NAMALWA (cell line): ENCODE measurements around the gene KYNU.
"Not testable (repeated sequence)": the region's sequence is repeated elsewhere in the genome, so short reads cannot be mapped to it uniquely, and the experiment has no call there.

Experiments
- DNase-seq: peaks from one replicate; pipeline ENCODE4 v3.0.0-alpha.2; 2015; ENCODE audit warnings: low spot score

The KYNU gene

DNA sequence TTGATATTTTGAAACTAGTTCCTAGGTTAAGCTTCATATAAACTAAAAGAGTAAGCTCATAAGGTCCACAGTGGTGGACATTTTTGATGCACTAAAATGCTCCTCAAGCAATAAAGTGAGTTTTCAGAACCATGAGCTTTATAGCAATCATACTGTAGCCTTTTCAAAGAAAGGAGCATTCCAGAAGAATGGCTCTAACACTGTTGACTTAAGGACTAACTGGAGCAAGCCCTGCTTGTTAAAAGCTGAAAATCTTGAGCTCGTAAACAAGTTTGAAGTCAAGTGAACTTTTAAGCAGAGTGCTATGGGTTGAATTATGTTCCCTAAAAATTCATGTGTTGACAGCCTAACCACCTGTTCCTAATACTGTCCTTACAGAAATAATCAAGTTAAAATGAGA is 38.0 kb downstream of the KYNU start:
- DNase-seq, result no peak

DNA sequence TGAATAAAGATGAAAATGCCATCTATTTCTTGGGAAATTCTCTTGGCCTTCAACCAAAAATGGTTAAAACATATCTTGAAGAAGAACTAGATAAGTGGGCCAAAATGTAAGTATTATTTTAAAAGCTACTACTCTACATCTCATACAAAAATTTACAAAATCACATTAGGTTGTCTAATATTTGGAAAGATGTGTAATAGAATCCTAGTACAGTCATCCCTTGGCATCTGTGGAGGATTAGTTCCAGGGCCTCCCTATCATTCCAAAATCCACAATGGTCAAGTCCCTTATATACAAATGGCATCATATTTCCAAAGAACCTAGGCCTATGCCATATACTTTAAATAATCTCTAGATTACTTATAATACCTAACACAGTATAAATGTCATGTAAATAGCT is 41.2 kb downstream of the KYNU start:
- DNase-seq, result no peak

DNA sequence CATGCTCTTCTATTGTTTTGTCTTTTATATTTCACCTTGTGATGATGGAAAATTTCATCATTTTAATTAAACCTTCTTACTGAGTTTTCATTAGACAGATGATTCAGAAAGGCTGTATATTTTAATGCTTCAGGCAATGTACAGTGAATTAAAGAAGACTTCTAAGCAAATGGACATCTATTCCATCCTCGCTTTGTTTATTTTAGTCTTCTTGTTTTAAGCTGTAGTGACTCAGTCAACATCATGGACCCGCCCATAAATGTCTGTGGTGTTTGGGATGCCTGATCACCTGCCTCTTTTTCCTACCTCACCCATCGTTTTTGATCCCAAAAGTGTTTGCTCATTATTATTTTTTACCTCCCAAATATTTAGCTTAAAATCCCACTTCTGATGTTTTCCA is 43.1 kb downstream of the KYNU start:
- DNase-seq, result no peak

DNA sequence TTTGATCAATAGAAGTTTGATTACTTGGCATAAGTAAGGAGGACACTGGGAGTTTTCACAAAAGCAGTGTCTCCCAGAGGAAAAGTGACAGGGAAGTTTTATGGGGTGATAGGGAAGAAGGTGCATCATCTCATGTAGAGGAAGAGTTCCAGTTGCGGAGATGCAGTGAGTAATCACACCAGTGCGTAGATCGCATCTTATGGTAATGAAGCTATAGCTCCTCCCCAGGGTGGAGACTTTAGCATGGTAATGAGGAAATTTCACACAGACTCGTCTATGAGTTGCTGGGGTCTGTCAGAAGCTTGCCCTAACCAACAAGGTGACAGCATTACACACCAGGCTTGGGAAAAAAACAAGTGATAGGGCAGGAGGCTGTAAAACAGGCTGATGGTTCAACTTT is 49.0 kb downstream of the KYNU start:
- no peak for DNase-seq

DNA sequence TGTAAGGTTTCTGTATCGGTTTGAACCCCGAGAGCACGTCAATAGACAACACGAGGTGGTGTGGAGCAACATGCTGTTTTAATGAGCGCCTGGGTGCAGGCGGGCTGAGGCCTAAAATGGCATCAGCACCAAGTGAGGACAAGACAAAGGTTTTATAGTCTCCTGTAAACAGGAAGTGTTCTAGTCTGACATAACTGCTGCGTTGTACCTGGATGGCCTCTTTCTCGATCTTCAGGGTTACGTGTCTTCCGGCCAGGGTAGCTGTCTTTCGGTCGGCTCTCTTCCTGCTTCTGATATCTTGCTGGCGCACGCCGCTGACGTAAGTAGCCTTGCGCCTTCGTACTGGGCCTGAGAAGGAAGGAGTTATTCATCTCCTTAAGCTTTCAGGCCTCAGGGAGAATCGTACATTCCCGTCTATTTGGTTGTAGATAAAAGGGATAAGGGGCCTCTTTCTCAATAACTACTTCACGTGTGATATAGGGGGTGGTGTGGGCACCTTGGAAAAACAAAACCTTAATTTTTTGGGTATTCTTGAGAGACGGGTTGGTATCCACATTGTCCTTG is 53.5 kb downstream of the KYNU start:
- DNase-seq, result no peak

DNA sequence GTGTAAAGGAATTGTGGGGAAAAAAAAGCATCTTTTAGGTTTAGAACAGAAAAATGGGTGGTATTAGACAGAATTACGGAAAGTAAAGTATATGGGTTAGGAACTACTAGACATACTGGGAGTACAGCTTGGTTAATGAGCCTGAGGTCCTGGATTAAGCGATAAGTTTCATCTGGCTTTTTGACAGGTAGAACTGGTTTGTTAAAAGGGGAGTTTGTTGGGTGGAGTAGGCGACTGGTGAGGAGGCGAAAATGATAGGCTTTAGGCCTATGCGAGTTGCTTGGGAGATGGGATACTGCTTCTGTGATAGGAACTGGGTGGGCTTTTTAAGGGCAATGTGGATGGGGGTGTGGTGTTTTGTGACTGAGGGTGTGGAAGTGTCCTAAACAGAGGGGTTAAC is 56.5 kb downstream of the KYNU start:
- DNase-seq, result no peak

DNA sequence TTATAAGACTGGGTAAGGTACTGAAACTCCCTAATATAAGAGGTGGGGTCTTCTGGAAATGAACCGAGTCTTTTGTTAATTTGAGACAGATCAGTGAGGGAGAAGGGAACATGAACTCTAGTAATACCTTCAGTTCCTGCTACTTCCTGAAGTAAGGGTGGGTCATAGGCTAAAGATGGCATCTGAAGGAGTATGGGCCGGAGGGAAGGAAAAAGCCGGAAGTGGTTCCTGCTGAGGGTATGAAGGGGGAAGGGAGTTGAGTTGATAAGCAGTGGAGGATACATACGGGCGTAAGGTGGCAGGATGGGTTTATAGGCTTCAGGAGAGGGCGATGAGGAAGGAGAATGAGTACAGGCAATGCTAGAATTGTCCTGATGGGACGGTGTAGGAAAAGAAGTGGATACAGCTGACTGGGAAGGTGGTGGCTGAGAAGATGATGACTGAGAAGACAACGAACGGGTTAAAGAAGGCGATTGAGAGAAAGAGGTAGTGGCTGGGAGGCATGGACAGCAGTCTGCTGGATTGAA is 58.2 kb downstream of the KYNU start:
- DNase-seq, result no peak

DNA sequence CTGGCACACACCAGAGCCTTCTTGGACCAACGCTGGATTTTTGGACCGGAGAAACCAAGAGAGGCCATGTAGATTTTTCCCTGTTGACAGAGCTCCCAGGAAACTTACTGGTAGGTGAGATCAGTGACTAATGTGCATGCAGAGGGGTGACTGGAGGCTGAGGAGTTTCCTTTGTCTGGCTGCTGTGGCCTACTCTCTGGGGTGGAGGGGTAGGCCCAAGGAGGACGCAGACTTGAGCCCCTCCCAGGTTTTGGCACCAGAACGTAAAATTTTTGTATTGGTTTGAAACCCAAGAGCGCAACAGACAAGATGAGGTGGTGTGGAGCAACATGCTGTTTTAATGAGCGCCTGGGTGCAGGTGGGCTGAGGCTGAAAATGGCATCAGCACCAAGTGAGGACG is 59.2 kb downstream of the KYNU start:
- DNase-seq, result no peak

DNA sequence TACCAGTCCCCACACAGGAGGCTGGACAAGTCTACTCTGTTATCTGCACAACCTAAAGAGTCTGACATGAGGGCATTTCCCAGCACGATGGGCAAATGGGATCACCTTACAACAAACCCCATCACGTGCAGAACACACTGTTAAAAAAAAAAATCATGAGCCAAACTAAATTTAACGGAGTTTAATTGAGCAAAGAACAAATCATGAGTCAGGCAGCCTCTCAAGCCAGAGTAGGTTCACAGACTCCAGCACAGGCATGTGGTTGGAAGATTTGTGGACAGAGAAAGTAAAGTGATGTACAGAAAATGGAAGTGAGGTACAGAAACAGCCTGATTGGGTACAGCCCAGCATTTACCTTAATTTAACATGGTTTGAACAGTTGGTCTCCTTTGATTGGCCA is 59.9 kb downstream of the KYNU start:
- no peak for DNase-seq

DNA sequence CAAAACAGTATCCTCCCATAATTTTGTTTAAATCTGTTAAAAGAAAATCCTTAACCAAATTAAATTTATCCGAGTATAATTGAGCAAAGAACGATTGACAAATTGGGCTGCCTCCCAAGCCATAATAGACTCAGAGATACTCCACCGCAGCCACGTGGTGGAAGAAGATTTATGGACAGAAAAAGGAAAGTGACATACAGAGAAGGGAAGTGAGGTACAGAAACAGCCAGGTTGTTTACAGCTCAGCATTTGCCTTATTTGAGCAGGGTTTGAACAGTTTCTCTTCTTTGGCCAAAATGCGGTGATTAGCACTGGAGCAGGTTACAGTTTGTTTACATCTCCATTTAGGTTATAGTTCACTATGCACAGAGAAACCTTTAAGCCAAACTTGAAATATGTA is 60.8 kb downstream of the KYNU start:
- DNase-seq, result no peak

DNA sequence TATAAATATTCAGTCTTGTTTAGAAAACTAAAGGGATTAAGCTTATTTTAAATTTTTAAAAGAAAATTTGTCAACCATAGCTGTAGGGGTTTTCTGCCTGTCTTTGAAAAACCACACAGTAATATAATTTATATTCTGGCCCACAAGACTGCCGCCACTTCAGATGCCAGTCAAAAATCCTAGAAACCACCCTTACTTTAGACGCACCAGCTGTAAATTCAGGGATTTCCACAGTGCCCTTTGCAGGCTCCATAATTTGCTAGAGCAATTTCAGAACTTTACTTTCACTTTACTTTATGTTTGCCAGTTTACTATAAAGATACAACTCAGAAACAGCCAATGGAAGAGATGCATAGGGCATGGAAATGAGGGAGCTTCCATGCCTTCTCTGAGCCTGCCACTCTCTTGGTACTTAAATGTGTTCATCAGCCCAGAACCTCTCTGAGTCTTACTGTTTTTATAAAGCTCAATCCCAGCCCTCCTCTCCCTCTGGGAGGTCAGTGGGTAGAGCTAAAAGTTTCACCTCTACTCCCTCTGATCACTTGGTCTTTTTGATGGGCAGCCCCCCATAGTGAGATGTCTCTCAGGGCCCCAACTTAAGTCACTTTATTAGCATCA is 63.3 kb downstream of the KYNU start:
- DNase-seq, result no peak

DNA sequence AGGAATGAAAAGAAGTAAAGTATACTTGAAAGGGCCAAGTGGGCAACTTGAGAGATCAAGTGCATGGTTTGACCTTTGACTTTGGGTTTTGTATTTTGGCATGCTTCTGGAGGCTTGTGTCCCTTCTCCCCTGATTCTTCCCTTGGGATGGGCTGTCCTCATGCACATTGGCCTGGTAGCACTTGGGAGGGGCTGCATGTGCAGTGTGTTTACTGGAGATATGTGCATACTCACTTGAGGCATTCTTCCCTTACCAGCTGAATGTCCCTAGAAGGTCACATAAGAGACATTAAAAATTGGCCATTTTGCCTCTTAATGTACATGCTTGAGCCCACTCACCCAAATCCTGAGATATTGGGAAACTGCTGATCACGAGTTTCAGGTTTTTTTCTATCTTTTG is 65.2 kb downstream of the KYNU start:
- no peak for DNase-seq

DNA sequence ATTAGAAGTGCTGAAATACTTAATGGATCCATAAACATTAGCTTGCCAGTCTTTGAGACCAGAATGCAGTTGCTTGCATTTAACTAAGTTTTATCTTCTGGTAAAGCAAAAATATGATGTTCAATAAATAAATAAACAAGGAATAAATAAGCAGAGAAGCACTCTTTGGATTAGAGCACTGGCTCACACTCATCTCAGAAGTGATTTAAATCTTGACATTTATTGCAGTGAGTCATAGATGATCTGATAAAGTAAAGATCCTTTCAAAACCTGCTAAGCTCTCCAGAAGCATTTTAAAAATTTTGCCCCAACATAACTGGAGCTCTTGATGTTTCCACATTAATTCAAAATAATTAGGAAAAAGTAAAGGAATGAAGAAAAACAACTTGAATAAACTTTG is 66.8 kb downstream of the KYNU start:
- DNase-seq, result no peak

DNA sequence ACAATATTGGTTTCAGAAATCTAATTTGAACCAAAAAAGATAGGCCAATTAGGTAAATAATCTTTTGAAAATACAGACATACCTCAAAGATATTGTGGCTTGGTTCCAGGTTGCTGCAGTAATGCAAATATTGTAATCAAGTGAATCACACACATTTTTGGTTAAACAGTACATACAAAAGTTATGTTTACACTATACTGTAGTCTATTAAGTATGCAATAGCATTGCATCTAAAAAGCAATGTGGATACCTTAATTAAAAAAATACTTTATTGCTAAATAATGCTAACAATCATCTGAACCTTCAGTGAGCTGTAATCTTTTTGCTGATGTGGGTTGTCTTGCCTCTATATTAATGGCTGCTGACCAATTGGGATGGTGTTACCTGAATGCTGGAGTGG is 67.3 kb downstream of the KYNU start:
- no peak for DNase-seq

DNA sequence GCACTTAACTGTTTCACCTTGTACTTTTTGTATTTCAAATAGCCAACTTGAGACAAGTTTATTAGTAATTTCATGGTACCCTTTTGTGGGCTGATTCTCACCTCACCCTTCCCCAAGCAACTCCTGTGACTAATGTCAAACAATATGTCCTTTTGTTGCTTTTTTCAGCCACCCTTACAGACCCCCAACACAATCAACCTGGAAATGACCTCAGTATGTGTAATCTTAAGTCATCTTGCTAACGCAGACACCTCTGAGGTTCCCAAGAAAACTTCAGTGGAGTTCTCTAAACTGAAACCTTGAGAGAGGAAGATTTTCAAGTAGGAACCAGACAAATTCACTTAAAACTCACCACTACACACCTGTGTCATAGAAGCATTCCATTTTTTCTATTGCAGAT is 69.5 kb downstream of the KYNU start:
- DNase-seq, result no peak

DNA sequence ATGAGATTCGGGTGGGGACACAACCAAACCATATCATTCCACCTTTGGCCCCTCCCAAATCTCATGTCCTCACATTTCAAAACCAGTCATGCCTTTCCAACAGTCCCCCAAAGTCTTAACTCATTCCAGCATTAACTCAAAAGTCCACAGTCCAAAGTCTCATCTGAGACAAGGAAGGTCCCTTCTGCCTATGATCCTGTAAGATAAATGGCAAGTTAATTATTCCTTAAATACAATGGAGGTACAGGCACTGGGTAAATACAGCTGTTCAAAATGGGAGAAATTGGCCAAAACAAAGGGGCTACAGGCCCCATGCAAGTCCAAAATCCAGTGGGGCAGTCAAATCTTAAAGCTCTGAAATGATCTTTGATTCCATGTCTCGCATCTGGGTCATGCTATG is 71.3 kb downstream of the KYNU start:
- DNase-seq, result not testable (repeated sequence)

DNA sequence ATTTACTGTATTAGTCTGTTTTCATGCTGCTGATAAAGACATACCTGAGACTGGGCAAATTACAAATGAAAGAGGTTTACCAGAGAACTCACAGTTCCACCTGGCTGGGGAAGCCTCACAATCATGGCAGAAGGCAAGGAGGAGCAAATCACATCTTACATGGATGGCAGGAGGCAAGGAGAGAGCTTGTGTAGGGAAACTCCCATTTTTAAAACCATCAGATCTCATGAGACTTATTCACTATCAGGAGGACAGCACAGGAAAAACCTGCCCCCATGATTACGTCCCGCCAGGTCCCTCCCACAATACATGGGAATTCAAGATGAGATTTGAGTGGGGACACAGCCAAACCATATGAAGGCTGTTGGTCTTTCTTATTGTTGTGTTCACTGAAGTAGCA is 72.9 kb downstream of the KYNU start:
- not testable (repeated sequence) for DNase-seq

DNA sequence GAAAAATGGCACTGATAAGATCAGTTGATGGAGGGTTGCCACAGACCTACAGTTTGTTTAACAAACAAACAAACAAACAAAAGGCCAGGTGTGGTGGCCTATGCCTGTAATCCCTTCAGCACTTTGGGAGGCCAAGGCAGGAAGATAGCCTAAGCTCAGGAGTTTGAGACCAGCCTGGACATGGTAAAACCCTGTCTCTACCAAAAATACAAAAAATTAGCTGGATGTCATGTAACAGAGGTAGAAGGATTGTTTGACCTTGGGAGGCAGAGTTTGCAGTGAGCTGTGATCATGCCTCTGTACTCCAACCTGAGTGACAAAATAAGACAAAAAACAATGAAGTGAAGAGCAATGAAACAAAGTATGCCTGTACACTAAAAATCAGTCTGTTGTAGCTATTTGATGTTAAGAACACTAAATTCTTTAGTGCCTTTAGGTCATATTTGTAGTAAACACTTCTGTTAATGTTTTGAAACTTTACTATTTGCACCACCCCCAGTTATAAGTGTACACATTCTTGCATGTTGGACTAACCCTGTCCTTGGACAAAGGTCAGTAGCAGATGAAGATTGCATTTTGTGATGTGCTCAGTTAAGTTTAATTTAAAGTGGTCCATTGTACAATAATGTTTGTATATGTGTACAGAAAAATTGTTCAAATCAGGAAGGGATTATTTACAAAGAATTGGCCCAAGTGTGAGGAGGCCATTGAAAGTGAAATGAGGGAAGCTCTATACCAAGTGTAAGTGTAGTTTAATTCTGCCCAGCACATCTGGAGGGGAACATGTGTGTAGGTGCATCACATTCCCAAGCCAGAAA is 73.9 kb downstream of the KYNU start:
- no peak for DNase-seq

DNA sequence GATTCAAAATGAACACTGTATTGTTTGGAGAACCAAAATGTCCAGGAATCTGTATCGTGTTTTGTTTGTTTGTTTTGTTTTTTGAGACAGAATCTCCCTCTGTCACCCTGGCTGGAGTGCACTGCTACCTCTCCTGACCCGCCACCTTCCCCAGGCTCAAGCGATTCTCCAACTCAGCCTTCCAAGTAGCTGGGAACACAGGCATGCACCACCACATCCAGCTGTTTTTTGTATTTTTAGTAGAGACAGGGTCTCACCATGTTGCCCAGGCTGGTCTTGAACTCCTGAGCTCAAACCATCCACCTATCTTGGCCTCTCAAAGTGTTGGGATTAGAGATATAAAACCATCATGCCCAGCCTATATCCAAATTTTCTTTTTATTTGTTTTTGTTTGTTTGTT is 74.6 kb downstream of the KYNU start:
- no peak for DNase-seq

DNA sequence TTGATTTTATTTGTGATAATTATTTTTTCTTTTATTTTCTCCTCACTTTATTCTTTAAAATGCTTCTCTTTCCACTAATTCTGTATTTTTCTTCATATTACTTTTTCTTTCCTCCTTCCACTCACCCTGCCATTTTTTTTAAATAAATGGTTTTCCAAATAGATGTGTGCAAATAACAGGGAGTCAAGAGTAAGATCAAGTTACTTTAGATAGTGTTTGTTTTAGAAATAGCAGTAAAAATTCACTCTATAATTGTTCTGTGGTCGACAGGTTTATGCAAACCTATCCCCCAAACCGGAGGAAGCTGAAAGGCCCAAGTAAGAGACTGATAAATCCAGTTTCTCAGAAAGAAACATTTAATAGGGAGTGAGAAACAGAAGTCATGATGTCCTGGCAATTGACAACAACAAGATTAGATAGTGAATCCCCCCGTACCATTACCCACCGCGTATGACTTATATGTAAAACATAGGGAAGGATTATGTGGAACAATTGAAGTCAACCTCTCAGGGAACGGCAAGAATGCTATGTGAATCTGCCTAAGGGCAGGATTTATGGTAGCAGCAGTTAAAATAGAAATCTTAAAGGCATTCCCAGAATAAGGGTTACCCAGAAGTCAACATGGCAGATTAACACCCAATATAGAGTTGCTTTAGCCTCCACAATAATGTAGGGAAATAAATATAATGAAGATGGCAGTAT is 75.5 kb downstream of the KYNU start:
- no peak for DNase-seq

DNA sequence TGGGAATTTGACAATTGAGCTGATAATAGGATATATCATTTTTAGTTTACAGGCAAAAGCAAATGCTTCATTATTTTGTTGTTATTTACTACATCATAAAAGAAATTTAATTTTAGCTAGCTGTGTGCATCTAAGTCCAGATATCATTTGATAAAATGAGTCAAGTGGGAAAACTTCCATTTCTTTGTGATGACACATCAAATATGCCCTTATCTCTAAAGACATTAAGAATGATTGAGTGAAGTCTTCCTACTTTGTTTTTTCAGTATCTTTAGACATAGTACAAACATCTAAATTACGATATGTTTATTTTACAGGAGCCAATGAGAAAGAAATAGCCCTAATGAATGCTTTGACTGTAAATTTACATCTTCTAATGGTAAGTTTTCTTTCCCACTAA is 77.0 kb downstream of the KYNU start:
- no peak for DNase-seq

DNA sequence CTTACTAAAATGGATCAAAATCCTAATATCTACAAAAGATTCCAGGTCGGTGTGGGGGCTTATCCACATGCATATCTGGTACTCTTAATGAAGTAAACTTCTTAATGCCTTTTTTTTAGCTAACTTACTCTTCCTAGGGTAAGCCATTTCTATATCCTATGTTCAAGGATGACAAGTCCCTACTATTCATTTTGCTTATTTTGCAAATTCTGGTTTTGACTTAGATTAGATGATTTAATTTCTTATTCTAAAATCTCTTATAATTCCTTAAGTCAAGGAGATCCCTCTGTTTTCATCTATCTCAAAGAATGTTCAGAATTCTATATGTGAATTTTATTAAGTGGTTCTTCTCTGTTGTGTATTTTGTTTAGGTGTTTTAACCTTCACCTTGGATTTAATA is 79.7 kb downstream of the KYNU start:
- no peak for DNase-seq

DNA sequence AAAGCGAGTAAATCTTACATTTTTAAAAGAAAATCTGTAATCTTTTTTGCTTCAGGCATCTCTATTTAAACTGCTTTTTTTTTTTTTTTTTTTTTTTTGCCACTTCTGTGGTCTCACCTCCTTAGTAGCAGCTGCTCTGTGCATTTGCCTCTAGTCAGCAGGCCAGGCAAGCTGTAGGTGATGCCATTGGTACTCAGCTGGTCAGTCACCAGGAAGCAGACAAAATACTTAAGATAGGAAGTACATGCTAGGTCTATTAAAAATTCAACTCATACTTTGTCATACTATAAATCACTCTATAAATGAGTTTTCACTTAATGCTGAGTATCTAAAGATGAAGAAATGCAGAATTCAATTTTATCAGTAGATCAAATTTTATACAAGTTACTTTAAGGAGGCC is 83.7 kb downstream of the KYNU start:
- no peak for DNase-seq
